Heart left ventricle (tissue), 16 donors: ENCODE data around the gene EIF2B5. TPM values are rescaled to one million over a fixed set of nuclear protein-coding genes. Genes with fewer than 3 reads are reported as not detected.

ENCODE experiments used
- ATAC-seq, 4 donors: fragments of 200-7000 bp; cut with Tn5 transposase; one replicate each; pipeline ENCODE4 v1.9.1; 2020 to 2022; ENCODE audit warnings: moderate library complexity in 4 of 4, mild to moderate bottlenecking in 3 of 4, moderate number of reproducible peaks in 1 of 4
- DNase-seq, 5 donors: peaks; one replicate each; pipeline ENCODE4 v3.0.0-alpha.2; 2020
- H3K27ac ChIP-seq, 12 donors: fragments of 200-600 bp; sonication (generic) in 4 of 12; one replicate each; pipeline versions ENCODE4 v1.5.0 to v1.8.0; 2016 to 2022; ENCODE audit warnings: mild to moderate bottlenecking in 2 of 12
- H3K27me3 ChIP-seq, 9 donors: fragments of 200-600 bp; sonication (generic) in 2 of 9; one replicate each; pipeline versions ENCODE4 v1.5.1 to v1.8.0; 2016 to 2022; ENCODE audit warnings: mild to moderate bottlenecking in 3 of 9
- H3K36me3 ChIP-seq, 9 donors: fragments of 200-600 bp; sonication (generic) in 2 of 9; one replicate each; pipeline versions ENCODE4 v1.5.0 to v1.8.0; 2018 to 2022; ENCODE audit warnings: mild to moderate bottlenecking in 2 of 9
- H3K4me1 ChIP-seq, 12 donors: fragments of 200-600 bp; sonication (generic) in 4 of 12; one replicate each; pipeline versions ENCODE4 v1.5.0 to v1.8.0; 2016 to 2022; ENCODE audit warnings: mild to moderate bottlenecking in 3 of 12
- H3K4me3 ChIP-seq, 12 donors: fragments of 200-600 bp; sonication (generic) in 4 of 12; one replicate each; pipeline versions ENCODE4 v1.5.0 to v1.8.0; 2017 to 2022; ENCODE audit warnings: mild to moderate bottlenecking in 9 of 12, moderate library complexity in 4 of 12
- H3K9me3 ChIP-seq, 12 donors: fragments of 200-600 bp; sonication (generic) in 4 of 12; one replicate each; pipeline versions ENCODE4 v1.5.0 to v1.8.0; 2016 to 2022; ENCODE audit warnings: mild to moderate bottlenecking in 1 of 12
- CTCF ChIP-seq, 12 donors: fragments of 200-600 bp; sonication (generic) in 4 of 12; IDR thresholded peaks; one replicate each; pipeline versions ENCODE4 v1.5.0 to v1.8.0; 2018 to 2022; ENCODE audit warnings: antibody characterized with exemption in 12 of 12, mild to moderate bottlenecking in 5 of 12
- POLR2A ChIP-seq, 2 donors: fragments of 450-650 bp; IDR thresholded peaks; one replicate each; pipeline ENCODE4 v1.6.1; 2017; ENCODE audit warnings: antibody characterized with exemption in 2 of 2, mild to moderate bottlenecking in 2 of 2, moderate library complexity in 2 of 2
- WGBS, 4 donors: extraction: QIAGEN DNeasy Blood & Tissue Kit in 2 of 4; methylation state at CpG; one replicate each; pipeline versions ENCODE4 v1.1.5 to v1.1.7; 2013 to 2018; 5-methylcytosine and 5-hydroxymethylcytosine counted together
- intact Hi-C, 10 donors: fragments of 100-400 bp; cut with DNase I; formaldehyde crosslinking; loops; one replicate each; pipeline versions ENCODE4 v1.11.1 to v1.14.2; 2022
- polyA plus RNA-seq, 2 donors: library from polyadenylated mRNA; stranded (reverse); fragments of 200-250 nt; gene quantifications; one replicate each; pipeline ENCODE4 v1.2.3, GENCODE V29; 2013
- total RNA-seq, 9 donors: library from RNA; depleted of rRNA in 2 of 9; stranded (reverse); fragments of >200 nt in 2 of 9; fragmentation: NEBNext Ultra II Directional in 3 of 9; extraction: Animal tissue kit (Norgen Biotek cat#: 25700) in 3 of 9; gene quantifications; one replicate each; pipeline versions ENCODE4 v1.1.0 to v1.2.4, GENCODE V29; 2016 to 2023
- donor health status: ischemic (EF 13 %, LVEDD 7.1; RV severe dilation, severe dysfunction).
- donor health status: healthy with polysubstance abuse.
- donor health status: DM: no; HTN: yes; CAD: no.
- donor health status: DM: no; HTN: no; CAD: no.
- donor health status: ischemic (EF 25% LVEDD 6.9; RV normal size, moderate dysfunction).
- donor health status: ischemic (EF 25% LVEDD 5.7; RV mildly dilated, moderate dysfunction).
- donor health status: healthy.
- donor health status: DM: yes; HTN: yes; CAD: no.
- donor health status: ischemic (EF 35%, LVEDD 5.7; RV mildly dilated, moderate dysfunction).
- donor health status: nonischemic (EF 11% LVEDD 7.7; RV severe dilation, severe dysfunction).
- donor health status: DM: yes; HTN: yes; CAD: no.
- donor health status: PGD.
- donor health status: ischemic (EF 29% LVEDD 5.4; RV normal size, mild dysfunction).
- donor health status: nonischemic (EF 23%, LVEDD 6.1; RV moderate dilation, normal function).

Gene EIF2B5
- total and polyA plus RNA-seq, 11 donors: 24.5 to 58.2 (median 30.9) TPM

GRCh38 chr3:184165543-184165942, 30.4 kb downstream of the EIF2B5 start:
- Histone ChIP-seq H3K4me1 (peaks cover 0 to 37% (median 21%) of the 10 kb centered on the region in 12 donors), H3K27me3 (no peaks in the 10 kb centered on the region), H3K4me3 (no peak overlapping the region), H3K9me3 (no peaks in the 10 kb centered on the region), H3K27ac (no peak overlapping the region), H3K36me3 (peaks cover 0 to 81% (median 77%) of the 10 kb centered on the region in 9 donors)
- TF ChIP-seq POLR2A (IDR thresholded peaks at IDR 0.05) (no peak), CTCF (IDR thresholded peaks at IDR 0.05) (no peak)
- no peak for ATAC-seq
- DNase-seq: no peak
- intact Hi-C loops: no loop called here
- WGBS, 4 donors: 92 to 98% (median 97%) methylated on average over 3 of the region's 3 CpGs

- H3K36me3 ChIP-seq: peaks cover 0 to 92% (median 89%) of the 10 kb centered on the region in 9 donors
- H3K9me3 ChIP-seq: no peaks in the 10 kb centered on the region
- no peak for ATAC-seq
- WGBS, 4 donors: 87 to 100% (median 94%) methylated on average over 4 to 6 of the region's 6 CpGs
- H3K27ac ChIP-seq: no peak overlapping the region
- TF ChIP-seq POLR2A (IDR thresholded peaks at IDR 0.05) (no peak), CTCF (IDR thresholded peaks at IDR 0.05) (no peak)
- no peaks in the 10 kb centered on the region for H3K27me3 ChIP-seq
- intact Hi-C loops: no loop called here
- DNase-seq: no peak
- H3K4me3 ChIP-seq: no peak overlapping the region
- H3K4me1 ChIP-seq: peaks cover 0 to 26% (median 11%) of the 10 kb centered on the region in 12 donors
These were observed 31.5 kb downstream of the EIF2B5 start for GRCh38 chr3:184166671-184167070.

GRCh38 chr3:184167786-184168185, 32.6 kb downstream of the EIF2B5 start:
- peaks cover 0 to 15% (median 4%) of the 10 kb centered on the region in 12 donors for H3K4me1 ChIP-seq
- H3K27me3 ChIP-seq: no peaks in the 10 kb centered on the region
- WGBS, 4 donors: 77 to 95% (median 94%) methylated on average over 4 to 8 of the region's 8 CpGs
- H3K9me3 ChIP-seq: no peaks in the 10 kb centered on the region
- peak overlapping the region in 3 of 12 donors; percentile 0 to 41 (median 34) for H3K27ac ChIP-seq
- ATAC-seq: no peak
- H3K36me3 ChIP-seq: peaks cover 0 to 100% (median 95%) of the 10 kb centered on the region in 9 donors
- DNase-seq: no peak
- intact Hi-C loops: no loop called here
- no peak overlapping the region for H3K4me3 ChIP-seq
- TF ChIP-seq POLR2A (IDR thresholded peaks at IDR 0.05) (no peak), CTCF (IDR thresholded peaks at IDR 0.05) (no peak)

GRCh38 chr3:184168363-184169120, 33.4 kb downstream of the EIF2B5 start:
- Histone ChIP-seq H3K4me1 (peaks cover 0 to 8% (median 2%) of the 10 kb centered on the region in 12 donors), H3K4me3 (no peak overlapping the region), H3K9me3 (no peaks in the 10 kb centered on the region), H3K27me3 (no peaks in the 10 kb centered on the region), H3K27ac (peak overlapping the region in 5 of 12 donors; percentile 0 to 41 (median 24)), H3K36me3 (peaks cover 0 to 98% (median 92%) of the 10 kb centered on the region in 9 donors)
- intact Hi-C loops: no loop called here
- 68 to 76% (median 71%) methylated on average over 9 of the region's 9 CpGs for WGBS, 4 donors
- TF ChIP-seq CTCF (IDR thresholded peaks at IDR 0.05) (no peak), POLR2A (IDR thresholded peaks at IDR 0.05) (no peak)
- ATAC-seq (peak in 3 of 4 donors; percentile 14 to 60 (median 35)), DNase-seq (peak in 1 of 5 donors; percentile 32)
